ENCODE measurements around the gene CLEC12A. TPM values are rescaled to one million over a fixed set of nuclear protein-coding genes. Genes with fewer than 3 reads are reported as not detected.
A peak's percentile ranks its signal among the peaks of the same experiment; 100 is the strongest.

Gene CLEC12A
- total and polyA plus RNA-seq, 2 of the 13 experiments (the other 11 are each of a cell fraction or from before 2014, with no cell fraction given), result not detected

DNA sequence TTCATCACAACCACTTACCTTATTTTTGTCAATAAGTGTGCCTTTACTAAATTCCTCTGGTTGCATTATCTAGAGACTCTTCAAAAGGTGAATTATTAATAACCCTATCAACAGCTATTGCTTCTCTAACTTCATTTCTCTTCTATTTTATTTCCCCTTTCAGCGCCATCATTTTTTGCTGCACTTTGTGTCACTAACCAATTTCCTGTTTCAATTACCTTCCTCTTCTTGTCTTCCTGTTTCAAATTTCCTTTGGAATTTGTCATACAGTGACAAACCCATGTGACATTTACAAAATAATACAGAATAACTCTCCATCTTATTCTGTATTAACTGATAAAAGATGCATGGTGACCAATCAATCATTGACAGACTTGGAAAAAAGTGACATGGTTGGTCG is 26.8 kb upstream of the CLEC12A start:
- intact Hi-C loops (cut with micrococcal nuclease; ENCODE audit: unreplicated experiment) (no loop called here), in situ Hi-C loops (cut with HindIII; ENCODE audit: extremely low pct_ligation_motif_present, low pct_unique_long_range_greater_than_20kb) (no loop called here)
- TF ChIP-seq PHF20 (CRISPR knock-in tag; IDR thresholded peaks at IDR 0.05), result no peak
- TF ChIP-seq ZNF264 (CRISPR knock-in tag; IDR thresholded peaks at IDR 0.05), result no peak
- TF ChIP-seq HMGA1 (CRISPR knock-in tag; conservative IDR thresholded peaks at IDR 0.05), result no peak
- 0 out of 2 replicates have a peak, but pooled peaks have one; percentile 11 for TF ChIP-seq CREB1 (IDR thresholded peaks at IDR 0.05)
- no peak for TF ChIP-seq CREB1 (CRISPR knock-in tag; IDR thresholded peaks at IDR 0.05)
- no peak for TF ChIP-seq ZNF879 (CRISPR knock-in tag; IDR thresholded peaks at IDR 0.05)
- 31% methylated on average over 2 of the region's 2 CpGs for WGBS (ENCODE audit: low lambda C conversion rate)
- no peaks in the 10 kb centered on the region for H3K9me3 ChIP-seq (ENCODE audit: low read length)
- no peak for DNase-seq (ENCODE audit: low spot score)
- peaks cover 0 to 4% of the 10 kb centered on the region in 2 experiments; a peak in 1 of 5 replicates for H3K27me3 ChIP-seq (ENCODE audit: control insufficient read depth in 1 of 2, insufficient read depth in 2 of 2, low read length in 2 of 2)
- ATAC-seq, result no peak
- CTCF ChIA-PET (ENCODE audit: low intra/inter-chr PET ratio, low total read pairs), result no interaction called here
- no peak overlapping the region for H3K9ac ChIP-seq (ENCODE audit: insufficient read depth, low read depth, low read length)
- no peak overlapping the region for H3K4me2 ChIP-seq (ENCODE audit: low read depth, low read length)
- no peak overlapping the region for H3K4me3 ChIP-seq (replicated peaks in 1 of 3; ENCODE audit: insufficient read depth in 1 of 3, low read depth in 2 of 3, low read length in 3 of 3)
- no peaks in the 10 kb centered on the region for H3K36me3 ChIP-seq (replicated peaks in 1 of 2; ENCODE audit: control insufficient read depth in 1 of 2, insufficient read depth in 2 of 2, low read length in 2 of 2)
- BruUV-seq (replicated peaks), result no TSS peak
- H3K27ac ChIP-seq (ENCODE audit: extremely low read length, insufficient read depth, low read length), result no peak overlapping the region
- no peaks in the 10 kb centered on the region for H3K4me1 ChIP-seq (ENCODE audit: insufficient read depth, low read length)
- POLR2A ChIA-PET, result no interaction called here
- H3K79me2 ChIP-seq (ENCODE audit: insufficient read depth, low read length), result no peaks in the 10 kb centered on the region
- FAIRE-seq, result no peak
- H4K20me1 ChIP-seq (ENCODE audit: insufficient read depth, low read length), result no peaks in the 10 kb centered on the region
- no peak overlapping the region for H2AFZ ChIP-seq (ENCODE audit: low read length)

DNA sequence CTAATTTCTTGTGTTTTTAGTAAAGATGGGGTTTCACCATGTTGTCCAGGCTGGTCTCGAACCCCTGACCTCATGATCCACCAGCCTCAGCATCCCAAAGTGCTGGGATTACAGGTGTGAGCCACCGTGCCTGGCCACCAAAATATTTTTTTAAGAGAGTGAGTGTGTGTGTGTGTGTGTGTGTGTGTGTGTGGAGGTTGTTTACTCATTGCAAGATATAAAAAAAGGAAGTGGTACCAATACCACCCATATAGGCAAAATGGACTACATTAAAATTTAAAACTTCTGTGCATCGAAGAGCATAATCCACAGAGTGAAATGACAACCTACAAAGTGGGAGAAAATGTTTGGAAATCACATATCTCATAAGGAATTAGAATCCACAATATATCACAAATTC is 23.5 kb upstream of the CLEC12A start:
- WGBS (ENCODE audit: low lambda C conversion rate), result 2% methylated on average over 3 of the region's 3 CpGs
- TF ChIP-seq PAF1 (CRISPR knock-in tag; IDR thresholded peaks at IDR 0.05) (no peak), ZNF296 (CRISPR knock-in tag; conservative IDR thresholded peaks at IDR 0.05) (no peak), NFYC (CRISPR knock-in tag; IDR thresholded peaks at IDR 0.05) (no peak), ERF (CRISPR knock-in tag; IDR thresholded peaks at IDR 0.05) (no peak), TOE1 (CRISPR knock-in tag; IDR thresholded peaks at IDR 0.05) (no peak)
- TF ChIP-seq, protein P1, sequence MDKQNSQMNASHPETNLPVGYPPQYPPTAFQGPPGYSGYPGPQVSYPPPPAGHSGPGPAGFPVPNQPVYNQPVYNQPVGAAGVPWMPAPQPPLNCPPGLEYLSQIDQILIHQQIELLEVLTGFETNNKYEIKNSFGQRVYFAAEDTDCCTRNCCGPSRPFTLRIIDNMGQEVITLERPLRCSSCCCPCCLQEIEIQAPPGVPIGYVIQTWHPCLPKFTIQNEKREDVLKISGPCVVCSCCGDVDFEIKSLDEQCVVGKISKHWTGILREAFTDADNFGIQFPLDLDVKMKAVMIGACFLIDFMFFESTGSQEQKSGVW (CRISPR knock-in tag; IDR thresholded peaks at IDR 0.05; ENCODE audit: borderline replicate concordance), result no peak
- TF ChIP-seq, protein P2, sequence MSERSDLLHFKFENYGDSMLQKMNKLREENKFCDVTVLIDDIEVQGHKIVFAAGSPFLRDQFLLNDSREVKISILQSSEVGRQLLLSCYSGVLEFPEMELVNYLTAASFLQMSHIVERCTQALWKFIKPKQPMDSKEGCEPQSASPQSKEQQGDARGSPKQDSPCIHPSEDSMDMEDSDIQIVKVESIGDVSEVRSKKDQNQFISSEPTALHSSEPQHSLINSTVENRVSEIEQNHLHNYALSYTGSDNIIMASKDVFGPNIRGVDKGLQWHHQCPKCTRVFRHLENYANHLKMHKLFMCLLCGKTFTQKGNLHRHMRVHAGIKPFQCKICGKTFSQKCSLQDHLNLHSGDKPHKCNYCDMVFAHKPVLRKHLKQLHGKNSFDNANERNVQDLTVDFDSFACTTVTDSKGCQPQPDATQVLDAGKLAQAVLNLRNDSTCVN (CRISPR knock-in tag; IDR thresholded peaks at IDR 0.05; ENCODE audit: borderline replicate concordance), result no peak
- TF ChIP-seq, protein P3, sequence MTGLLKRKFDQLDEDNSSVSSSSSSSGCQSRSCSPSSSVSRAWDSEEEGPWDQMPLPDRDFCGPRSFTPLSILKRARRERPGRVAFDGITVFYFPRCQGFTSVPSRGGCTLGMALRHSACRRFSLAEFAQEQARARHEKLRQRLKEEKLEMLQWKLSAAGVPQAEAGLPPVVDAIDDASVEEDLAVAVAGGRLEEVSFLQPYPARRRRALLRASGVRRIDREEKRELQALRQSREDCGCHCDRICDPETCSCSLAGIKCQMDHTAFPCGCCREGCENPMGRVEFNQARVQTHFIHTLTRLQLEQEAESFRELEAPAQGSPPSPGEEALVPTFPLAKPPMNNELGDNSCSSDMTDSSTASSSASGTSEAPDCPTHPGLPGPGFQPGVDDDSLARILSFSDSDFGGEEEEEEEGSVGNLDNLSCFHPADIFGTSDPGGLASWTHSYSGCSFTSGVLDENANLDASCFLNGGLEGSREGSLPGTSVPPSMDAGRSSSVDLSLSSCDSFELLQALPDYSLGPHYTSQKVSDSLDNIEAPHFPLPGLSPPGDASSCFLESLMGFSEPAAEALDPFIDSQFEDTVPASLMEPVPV (CRISPR knock-in tag; IDR thresholded peaks at IDR 0.05), result no peak
- TF ChIP-seq, protein P4, sequence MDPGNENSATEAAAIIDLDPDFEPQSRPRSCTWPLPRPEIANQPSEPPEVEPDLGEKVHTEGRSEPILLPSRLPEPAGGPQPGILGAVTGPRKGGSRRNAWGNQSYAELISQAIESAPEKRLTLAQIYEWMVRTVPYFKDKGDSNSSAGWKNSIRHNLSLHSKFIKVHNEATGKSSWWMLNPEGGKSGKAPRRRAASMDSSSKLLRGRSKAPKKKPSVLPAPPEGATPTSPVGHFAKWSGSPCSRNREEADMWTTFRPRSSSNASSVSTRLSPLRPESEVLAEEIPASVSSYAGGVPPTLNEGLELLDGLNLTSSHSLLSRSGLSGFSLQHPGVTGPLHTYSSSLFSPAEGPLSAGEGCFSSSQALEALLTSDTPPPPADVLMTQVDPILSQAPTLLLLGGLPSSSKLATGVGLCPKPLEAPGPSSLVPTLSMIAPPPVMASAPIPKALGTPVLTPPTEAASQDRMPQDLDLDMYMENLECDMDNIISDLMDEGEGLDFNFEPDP (CRISPR knock-in tag; conservative IDR thresholded peaks at IDR 0.05), result no peak
- TF ChIP-seq, protein P5, sequence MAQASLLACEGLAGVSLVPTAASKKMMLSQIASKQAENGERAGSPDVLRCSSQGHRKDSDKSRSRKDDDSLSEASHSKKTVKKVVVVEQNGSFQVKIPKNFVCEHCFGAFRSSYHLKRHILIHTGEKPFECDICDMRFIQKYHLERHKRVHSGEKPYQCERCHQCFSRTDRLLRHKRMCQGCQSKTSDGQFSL (CRISPR knock-in tag; IDR thresholded peaks at IDR 0.05), result no peak
- DNase-seq (ENCODE audit: low spot score) (no peak), FAIRE-seq (no peak), ATAC-seq (no peak)
- Histone ChIP-seq H3K9me3 (ENCODE audit: low read length) (no peaks in the 10 kb centered on the region), H3K36me3 (replicated peaks in 1 of 2; ENCODE audit: control insufficient read depth in 1 of 2, insufficient read depth in 2 of 2, low read length in 2 of 2) (no peaks in the 10 kb centered on the region), H3K4me1 (ENCODE audit: insufficient read depth, low read length) (no peaks in the 10 kb centered on the region), H4K20me1 (ENCODE audit: insufficient read depth, low read length) (no peaks in the 10 kb centered on the region), H3K9ac (ENCODE audit: insufficient read depth, low read depth, low read length) (no peak overlapping the region), H3K4me3 (replicated peaks in 1 of 3; ENCODE audit: insufficient read depth in 1 of 3, low read depth in 2 of 3, low read length in 3 of 3) (no peak overlapping the region), H3K79me2 (ENCODE audit: insufficient read depth, low read length) (no peaks in the 10 kb centered on the region), H3K27me3 (ENCODE audit: control insufficient read depth in 1 of 2, insufficient read depth in 2 of 2, low read length in 2 of 2) (peaks cover 0 to 4% of the 10 kb centered on the region in 2 experiments; a peak in 1 of 5 replicates), H3K4me2 (ENCODE audit: low read depth, low read length) (no peak overlapping the region), H3K27ac (ENCODE audit: extremely low read length, insufficient read depth, low read length) (no peak overlapping the region), H2AFZ (ENCODE audit: low read length) (no peak overlapping the region)
- POLR2A ChIA-PET, result no interaction called here
- intact Hi-C loops (cut with micrococcal nuclease; ENCODE audit: unreplicated experiment), result no loop called here
- in situ Hi-C loops (cut with HindIII; ENCODE audit: extremely low pct_ligation_motif_present, low pct_unique_long_range_greater_than_20kb), result no loop called here
- CTCF ChIA-PET (ENCODE audit: low intra/inter-chr PET ratio, low total read pairs), result no interaction called here
- no TSS peak for BruUV-seq (replicated peaks)

Measured in HepG2 (cell line).